Parathyroid adenoma (tissue), 2 donors: ENCODE data around the gene KDM4B.

Experiments used
- H2AFZ ChIP-seq: fragments of 300-600 bp; sonication (generic); one replicate; pipeline ENCODE4 v1.7.0; 2017; ENCODE audit warnings: antibody characterized with exemption, mild to moderate bottlenecking
- H3K27ac ChIP-seq: fragments of 300-600 bp; sonication (generic); one replicate; pipeline ENCODE4 v1.7.0; 2017
- H3K27me3 ChIP-seq: fragments of 300-600 bp; sonication (generic); one replicate; pipeline ENCODE4 v1.7.0; 2017; ENCODE audit warnings: low read length; ENCODE audit not compliant: control insufficient read depth, insufficient read depth
- H3K36me3 ChIP-seq: fragments of 300-600 bp; sonication (generic); one replicate; pipeline ENCODE4 v1.7.0; 2017; ENCODE audit warnings: low read length; ENCODE audit not compliant: control insufficient read depth, insufficient read depth
- H3K4me1 ChIP-seq: fragments of 300-600 bp; sonication (generic); one replicate; pipeline ENCODE4 v1.7.0; 2017; ENCODE audit warnings: control low read depth
- H3K4me2 ChIP-seq: fragments of 300-600 bp; sonication (generic); one replicate; pipeline ENCODE4 v1.7.0; 2017; ENCODE audit warnings: low read length
- H3K4me3 ChIP-seq: fragments of 300-600 bp; sonication (generic); one replicate; pipeline ENCODE4 v1.7.0; 2017; ENCODE audit warnings: low read depth, low read length
- H3K79me2 ChIP-seq: fragments of 300-600 bp; sonication (generic); one replicate; pipeline ENCODE4 v1.7.0; 2017; ENCODE audit warnings: control low read depth
- H3K9ac ChIP-seq: fragments of 300-600 bp; sonication (generic); one replicate; pipeline ENCODE4 v1.7.0; 2017; ENCODE audit warnings: mild to moderate bottlenecking
- H3K9me3 ChIP-seq: fragments of 300-600 bp; sonication (generic); one replicate; pipeline ENCODE4 v1.7.0; 2017; ENCODE audit warnings: low read length; ENCODE audit not compliant: control insufficient read depth
- TF ChIP-seq, protein P1 (sequence below): fragments of 300-600 bp; sonication (generic); IDR thresholded peaks from one replicate; pipeline ENCODE4 v1.7.0; 2017; ENCODE audit warnings: antibody characterized with exemption, mild to moderate bottlenecking
- donor health status: primary hyperparathyroidism.

Gene KDM4B

DNA sequence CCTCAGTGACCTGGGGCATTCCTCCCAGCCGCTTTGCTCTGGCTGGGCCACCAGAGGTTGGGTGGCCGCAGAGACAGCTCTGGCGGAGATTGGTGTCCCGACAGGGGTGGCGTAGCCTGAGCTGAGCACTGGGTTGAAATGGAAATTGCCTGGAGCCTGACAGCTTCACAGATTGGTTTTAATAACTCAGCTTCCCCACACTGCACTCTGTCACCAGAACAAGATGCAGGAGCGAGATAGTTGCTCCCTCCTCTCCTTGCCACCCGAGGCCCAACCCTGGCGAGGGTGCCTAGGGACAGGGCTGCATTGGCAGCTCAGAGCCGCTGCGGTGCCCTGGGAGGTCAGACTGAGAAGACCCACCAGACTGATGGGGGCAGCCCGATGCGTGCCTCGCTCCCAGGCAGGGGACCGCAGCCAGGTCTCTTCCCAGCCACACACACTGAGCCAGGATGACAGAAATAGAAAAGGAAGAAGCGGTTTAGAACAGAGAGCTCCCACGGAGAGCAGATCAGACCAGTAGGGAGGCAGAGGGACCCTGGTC lies 84.1 kb downstream of the KDM4B start:
- H3K27ac ChIP-seq = no peak overlapping the region
- H3K9ac ChIP-seq = no peak overlapping the region
- no peaks in the 10 kb centered on the region for H3K27me3 ChIP-seq
- TF ChIP-seq, protein P1, sequence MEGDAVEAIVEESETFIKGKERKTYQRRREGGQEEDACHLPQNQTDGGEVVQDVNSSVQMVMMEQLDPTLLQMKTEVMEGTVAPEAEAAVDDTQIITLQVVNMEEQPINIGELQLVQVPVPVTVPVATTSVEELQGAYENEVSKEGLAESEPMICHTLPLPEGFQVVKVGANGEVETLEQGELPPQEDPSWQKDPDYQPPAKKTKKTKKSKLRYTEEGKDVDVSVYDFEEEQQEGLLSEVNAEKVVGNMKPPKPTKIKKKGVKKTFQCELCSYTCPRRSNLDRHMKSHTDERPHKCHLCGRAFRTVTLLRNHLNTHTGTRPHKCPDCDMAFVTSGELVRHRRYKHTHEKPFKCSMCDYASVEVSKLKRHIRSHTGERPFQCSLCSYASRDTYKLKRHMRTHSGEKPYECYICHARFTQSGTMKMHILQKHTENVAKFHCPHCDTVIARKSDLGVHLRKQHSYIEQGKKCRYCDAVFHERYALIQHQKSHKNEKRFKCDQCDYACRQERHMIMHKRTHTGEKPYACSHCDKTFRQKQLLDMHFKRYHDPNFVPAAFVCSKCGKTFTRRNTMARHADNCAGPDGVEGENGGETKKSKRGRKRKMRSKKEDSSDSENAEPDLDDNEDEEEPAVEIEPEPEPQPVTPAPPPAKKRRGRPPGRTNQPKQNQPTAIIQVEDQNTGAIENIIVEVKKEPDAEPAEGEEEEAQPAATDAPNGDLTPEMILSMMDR = no peak
- H2AFZ ChIP-seq = no peak overlapping the region
- peaks cover 58% of the 10 kb centered on the region for H3K79me2 ChIP-seq
- H3K36me3 ChIP-seq = no peaks in the 10 kb centered on the region
- H3K4me3 ChIP-seq = no peak overlapping the region
- no peaks in the 10 kb centered on the region for H3K9me3 ChIP-seq
- no peaks in the 10 kb centered on the region for H3K4me1 ChIP-seq
- no peak overlapping the region for H3K4me2 ChIP-seq

DNA sequence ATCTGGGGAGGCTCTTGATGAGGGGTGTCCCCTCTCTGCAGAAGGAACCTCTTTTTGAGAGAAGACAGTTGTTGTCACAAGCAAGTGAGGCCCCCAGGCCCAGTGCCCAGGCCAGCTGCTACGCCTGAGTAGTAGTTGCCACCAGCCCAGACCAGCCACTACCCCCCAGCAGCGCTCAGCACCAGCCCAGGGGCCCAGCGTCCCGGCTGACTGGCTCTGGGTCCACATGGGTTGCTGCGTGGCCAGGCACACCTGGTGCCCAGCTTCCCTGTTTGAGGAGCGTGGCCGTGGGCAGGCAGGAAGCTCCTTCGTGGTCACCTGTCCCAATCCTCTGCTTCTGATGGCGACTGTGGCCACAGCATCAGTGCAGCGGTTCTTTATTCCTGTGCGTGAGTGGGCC lies 84.7 kb downstream of the KDM4B start:
- peaks cover 53% of the 10 kb centered on the region for H3K79me2 ChIP-seq
- no peaks in the 10 kb centered on the region for H3K36me3 ChIP-seq
- no peak overlapping the region for H2AFZ ChIP-seq
- H3K9ac ChIP-seq = no peak overlapping the region
- no peaks in the 10 kb centered on the region for H3K27me3 ChIP-seq
- H3K27ac ChIP-seq = no peak overlapping the region
- no peaks in the 10 kb centered on the region for H3K9me3 ChIP-seq
- H3K4me3 ChIP-seq = no peak overlapping the region
- H3K4me1 ChIP-seq = no peaks in the 10 kb centered on the region
- H3K4me2 ChIP-seq = no peak overlapping the region
- TF ChIP-seq, protein P1 = no peak

DNA sequence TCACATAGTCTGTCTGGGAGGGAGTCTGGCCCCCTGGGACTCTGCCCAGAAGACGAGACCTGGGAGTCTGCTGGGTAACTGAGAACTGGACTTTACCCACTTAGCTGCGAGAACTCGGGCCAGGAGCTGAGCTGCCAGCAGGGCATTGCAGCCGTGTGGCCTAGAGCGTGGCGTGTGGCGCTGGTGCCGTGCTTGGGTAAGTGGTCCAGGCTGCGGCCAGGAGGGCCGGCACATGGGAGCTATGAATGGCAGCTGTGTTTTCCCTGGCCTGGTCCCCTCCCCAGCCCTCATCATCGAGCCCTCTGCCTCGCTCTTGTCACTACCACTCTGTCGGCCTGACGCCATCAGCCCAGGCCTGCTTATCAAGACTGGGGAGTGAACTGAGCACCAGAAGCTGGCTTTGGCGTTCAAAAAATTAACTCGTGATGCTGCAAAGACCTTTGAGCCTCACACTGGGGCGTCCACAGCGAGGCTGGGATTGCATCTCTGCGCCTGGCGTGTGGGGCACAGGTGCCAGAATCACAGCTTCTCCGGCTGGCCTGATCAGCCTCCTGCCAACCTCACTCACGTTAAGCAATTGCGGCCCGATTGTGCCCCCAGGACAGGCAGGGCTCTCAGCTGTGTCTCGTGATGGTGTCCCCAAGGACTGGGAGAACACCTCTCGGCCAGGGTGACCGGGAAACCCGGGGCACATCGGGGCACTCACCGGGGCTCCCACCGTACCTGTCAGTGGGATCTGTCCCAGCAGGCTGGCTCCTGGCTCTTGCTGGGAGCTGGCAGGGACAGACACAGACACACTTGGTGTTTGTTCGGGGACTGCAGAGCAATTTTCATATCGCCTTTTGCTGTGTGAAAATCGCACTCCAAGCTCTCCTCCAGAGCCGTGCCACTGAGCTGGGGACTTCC lies 85.9 kb downstream of the KDM4B start:
- no peaks in the 10 kb centered on the region for H3K27me3 ChIP-seq
- TF ChIP-seq, protein P1 = no peak
- H3K27ac ChIP-seq = no peak overlapping the region
- no peaks in the 10 kb centered on the region for H3K36me3 ChIP-seq
- no peak overlapping the region for H3K4me3 ChIP-seq
- H2AFZ ChIP-seq = no peak overlapping the region
- no peak overlapping the region for H3K4me2 ChIP-seq
- H3K9ac ChIP-seq = no peak overlapping the region
- H3K4me1 ChIP-seq = no peaks in the 10 kb centered on the region
- peaks cover 45% of the 10 kb centered on the region for H3K79me2 ChIP-seq
- H3K9me3 ChIP-seq = no peaks in the 10 kb centered on the region

DNA sequence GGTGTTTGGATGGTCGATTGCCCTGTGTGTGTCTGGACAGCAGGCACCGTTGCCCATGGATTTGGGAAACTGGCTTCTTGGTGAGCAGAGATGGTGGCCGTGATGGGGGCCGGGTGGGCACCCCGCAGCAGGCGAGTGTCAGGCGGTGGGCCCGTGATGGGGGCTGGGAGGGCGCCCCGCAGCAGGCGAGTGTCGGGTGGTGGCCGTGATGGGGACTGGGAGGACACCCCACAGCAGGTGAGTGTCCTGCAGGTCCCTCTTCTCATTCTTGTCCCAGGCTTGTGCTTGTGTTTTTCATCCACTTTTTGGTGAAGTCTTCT lies 86.5 kb downstream of the KDM4B start:
- Histone ChIP-seq H3K9me3 (no peaks in the 10 kb centered on the region), H3K79me2 (peaks cover 39% of the 10 kb centered on the region), H3K4me3 (no peak overlapping the region), H2AFZ (no peak overlapping the region), H3K9ac (no peak overlapping the region), H3K4me1 (no peaks in the 10 kb centered on the region), H3K4me2 (no peak overlapping the region), H3K27me3 (no peaks in the 10 kb centered on the region), H3K36me3 (no peaks in the 10 kb centered on the region), H3K27ac (no peak overlapping the region)
- TF ChIP-seq, protein P1 = no peak

DNA sequence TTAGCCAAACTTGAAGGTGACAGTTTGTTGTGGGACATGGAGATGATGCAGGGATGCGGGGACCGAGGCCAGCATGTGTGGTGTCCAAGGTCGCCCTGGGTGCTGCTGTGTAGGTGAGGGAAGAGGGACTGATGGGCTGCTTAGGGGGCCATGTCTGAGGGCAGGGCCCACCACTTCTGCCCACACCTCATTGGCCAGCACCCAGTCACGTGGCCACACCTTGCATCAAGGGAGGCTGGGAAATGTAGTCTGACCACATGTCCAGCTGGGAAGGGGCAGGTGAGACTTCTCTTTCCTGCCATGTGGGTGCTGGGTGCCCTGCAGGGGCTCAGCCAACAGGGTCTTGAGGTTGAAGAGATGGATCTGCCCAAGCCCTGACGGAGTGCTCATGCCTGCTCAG lies 88.9 kb downstream of the KDM4B start:
- H3K27ac ChIP-seq = no peak overlapping the region
- H2AFZ ChIP-seq = no peak overlapping the region
- H3K4me3 ChIP-seq = no peak overlapping the region

More for the DNA sequence above, 88.9 kb downstream of the KDM4B start:
- H3K9ac ChIP-seq = no peak overlapping the region
- no peaks in the 10 kb centered on the region for H3K4me1 ChIP-seq
- no peaks in the 10 kb centered on the region for H3K27me3 ChIP-seq
- no peaks in the 10 kb centered on the region for H3K36me3 ChIP-seq
- H3K79me2 ChIP-seq = peaks cover 21% of the 10 kb centered on the region
- no peaks in the 10 kb centered on the region for H3K9me3 ChIP-seq
- no peak overlapping the region for H3K4me2 ChIP-seq
- TF ChIP-seq, protein P1 = no peak
